Uterus (tissue), 4 donors: ENCODE data around the gene DYNLT2. TPM values are rescaled to one million over a fixed set of nuclear protein-coding genes. Genes with fewer than 3 reads are reported as not detected.

ENCODE experiments used
- DNase-seq, 2 donors: peaks; one replicate each; pipeline ENCODE4 v3.0.0-alpha.2; 2019 to 2020
- H3K27ac ChIP-seq, 2 donors: fragments of 200-600 bp; sonication (generic); 1 replicate in 1 of 2; 2 replicates in 1 of 2; pipeline ENCODE4 v1.5.1; 2016 to 2018
- H3K27me3 ChIP-seq, 2 donors: fragments of 200-600 bp; sonication (generic); one replicate each; pipeline ENCODE4 v1.5.1; 2018 to 2019; ENCODE audit warnings: control low read depth in 1 of 2
- H3K36me3 ChIP-seq, 2 donors: fragments of 200-600 bp; sonication (generic); one replicate each; pipeline ENCODE4 v1.5.1; 2019; ENCODE audit warnings: control low read depth in 1 of 2
- H3K4me1 ChIP-seq, 2 donors: fragments of 200-600 bp; sonication (generic); one replicate each; pipeline ENCODE4 v1.5.1; 2018 to 2019; ENCODE audit warnings: control low read depth in 1 of 2
- H3K4me3 ChIP-seq, 2 donors: fragments of 200-600 bp; sonication (generic); 1 replicate in 1 of 2; 2 replicates in 1 of 2; pipeline ENCODE4 v1.5.1; 2018 to 2019; ENCODE audit warnings: mild to moderate bottlenecking in 1 of 2
- H3K9me3 ChIP-seq, 2 donors: fragments of 200-600 bp; sonication (generic); one replicate each; pipeline ENCODE4 v1.5.1; 2019; ENCODE audit warnings: control low read depth in 1 of 2
- POLR2A ChIP-seq, 2 donors: fragments of 450-650 bp; IDR thresholded peaks; one replicate each; pipeline ENCODE4 v1.6.1; 2016; ENCODE audit warnings: antibody characterized with exemption in 2 of 2, mild to moderate bottlenecking in 1 of 2, moderate library complexity in 1 of 2
- intact Hi-C: fragments of 100-400 bp; cut with DNase I; formaldehyde crosslinking; loops from one replicate; pipeline ENCODE4 v1.15.1; 2023; ENCODE audit warnings: low total_unique reads
- total RNA-seq, 4 donors: library from RNA; depleted of rRNA in 3 of 4; stranded (reverse); fragments of >200 nt in 3 of 4; gene quantifications; one replicate each; pipeline versions ENCODE4 v1.1.0 to v1.2.4, GENCODE V29; 2014 to 2023
- TF ChIP-seq, protein P1 (sequence below), 4 experiments: fragments of 200-600 bp in 2 of 4; fragments of 450-650 bp in 2 of 4; sonication (generic) in 2 of 4; IDR thresholded peaks; one replicate each; pipeline ENCODE4 v1.5.1; 2016 to 2019; ENCODE audit warnings: antibody characterized with exemption in 4 of 4, mild to moderate bottlenecking in 2 of 4, moderate library complexity in 1 of 4
- donor health status: DM: yes; HTN: yes; CAD: no.

The DYNLT2 gene
- total RNA-seq, 4 donors from 2014 or later: 0.26 to 3.0 (median 2.7) TPM; not detected in 1

DNA sequence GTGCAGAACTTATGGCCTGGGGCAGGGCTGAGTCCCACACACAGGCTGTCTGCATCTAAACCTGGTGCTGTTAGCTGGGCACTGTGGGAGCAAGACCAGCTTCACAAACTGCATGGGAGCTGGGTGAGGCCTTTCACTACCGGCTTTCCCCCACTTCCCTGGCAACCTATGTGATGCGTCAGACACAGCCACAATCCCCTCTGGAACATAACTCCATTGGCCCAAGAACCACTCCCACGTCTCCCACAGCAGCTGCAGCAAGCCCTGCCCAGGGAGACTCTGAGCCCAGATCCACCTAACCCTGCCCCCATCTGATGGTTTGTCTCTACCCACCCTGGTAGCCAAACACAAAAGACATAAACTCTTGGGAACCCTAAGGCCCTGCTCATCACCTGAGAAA is 58.9 kb downstream of the DYNLT2 start:
- Histone ChIP-seq H3K27ac (no peak overlapping the region), H3K4me1 (no peaks in the 10 kb centered on the region), H3K36me3 (no peaks in the 10 kb centered on the region), H3K9me3 (no peaks in the 10 kb centered on the region), H3K4me3 (no peak overlapping the region), H3K27me3 (no peaks in the 10 kb centered on the region)
- intact Hi-C loops: no loop called here
- DNase-seq: no peak
- no peak for TF ChIP-seq POLR2A (IDR thresholded peaks at IDR 0.05)
- TF ChIP-seq, protein P1, sequence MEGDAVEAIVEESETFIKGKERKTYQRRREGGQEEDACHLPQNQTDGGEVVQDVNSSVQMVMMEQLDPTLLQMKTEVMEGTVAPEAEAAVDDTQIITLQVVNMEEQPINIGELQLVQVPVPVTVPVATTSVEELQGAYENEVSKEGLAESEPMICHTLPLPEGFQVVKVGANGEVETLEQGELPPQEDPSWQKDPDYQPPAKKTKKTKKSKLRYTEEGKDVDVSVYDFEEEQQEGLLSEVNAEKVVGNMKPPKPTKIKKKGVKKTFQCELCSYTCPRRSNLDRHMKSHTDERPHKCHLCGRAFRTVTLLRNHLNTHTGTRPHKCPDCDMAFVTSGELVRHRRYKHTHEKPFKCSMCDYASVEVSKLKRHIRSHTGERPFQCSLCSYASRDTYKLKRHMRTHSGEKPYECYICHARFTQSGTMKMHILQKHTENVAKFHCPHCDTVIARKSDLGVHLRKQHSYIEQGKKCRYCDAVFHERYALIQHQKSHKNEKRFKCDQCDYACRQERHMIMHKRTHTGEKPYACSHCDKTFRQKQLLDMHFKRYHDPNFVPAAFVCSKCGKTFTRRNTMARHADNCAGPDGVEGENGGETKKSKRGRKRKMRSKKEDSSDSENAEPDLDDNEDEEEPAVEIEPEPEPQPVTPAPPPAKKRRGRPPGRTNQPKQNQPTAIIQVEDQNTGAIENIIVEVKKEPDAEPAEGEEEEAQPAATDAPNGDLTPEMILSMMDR (IDR thresholded peaks at IDR 0.05): no peak

GRCh38 chr6:169691260-169691659 is 60.1 kb downstream of the DYNLT2 start:
- Histone ChIP-seq H3K4me1 (no peaks in the 10 kb centered on the region), H3K9me3 (peaks cover 0 to 7% of the 10 kb centered on the region in 2 donors), H3K27me3 (no peaks in the 10 kb centered on the region), H3K27ac (no peak overlapping the region), H3K4me3 (no peak overlapping the region), H3K36me3 (no peaks in the 10 kb centered on the region)
- no peak for TF ChIP-seq POLR2A (IDR thresholded peaks at IDR 0.05)
- TF ChIP-seq, protein P1 (IDR thresholded peaks at IDR 0.05): no peak
- no peak for DNase-seq
- intact Hi-C loops: no loop called here

Other genes starting within 250 kb of the DYNLT2 start
- gene WDR27, start 49.5 kb downstream of the DYNLT2 start, total RNA-seq: 10 to 100 TPM; 41.8 to 69.7 (median 59.7) TPM
- 10 to 100 TPM; 16.7 to 35.3 (median 29.2) TPM for gene C6orf120, start 49.4 kb downstream of the DYNLT2 start, total RNA-seq
- gene PHF10, start 27.1 kb downstream of the DYNLT2 start, total RNA-seq: 100 to 1,000 TPM in 1 of 4 donors, 10 to 100 TPM in 3; 36.2 to 121 (median 67.5) TPM
- 10 to 100 TPM; 13.5 to 37.1 (median 28.6) TPM for gene ERMARD, start 50 bp upstream of the DYNLT2 start, total RNA-seq